IPS DF 6.9 (cell line): ENCODE measurements around the gene LOXL1.

Experiments used
- DNase-seq: peaks from one replicate; pipeline ENCODE4 v3.0.0-alpha.2; 2013; ENCODE audit warnings: low read depth, low spot score
- H3K27ac ChIP-seq: one replicate; pipeline ENCODE4 v1.5.1; 2013; ENCODE audit warnings: low read length, control low read depth
- H3K27me3 ChIP-seq: 2 replicates; pipeline ENCODE4 v1.6.1; 2013; ENCODE audit warnings: mild to moderate bottlenecking, low read length; ENCODE audit not compliant: control insufficient read depth, insufficient read depth
- H3K36me3 ChIP-seq: 2 replicates; pipeline ENCODE4 v1.6.1; 2013; ENCODE audit warnings: low read length; ENCODE audit not compliant: control insufficient read depth, insufficient read depth
- H3K4me1 ChIP-seq: 2 replicates; pipeline ENCODE4 v1.6.1; 2013; ENCODE audit warnings: low read length; ENCODE audit not compliant: control insufficient read depth, insufficient read depth
- H3K4me3 ChIP-seq: 2 replicates; pipeline ENCODE4 v1.5.1; 2013; ENCODE audit warnings: mild to moderate bottlenecking, low read length
- H3K9me3 ChIP-seq: 2 replicates; pipeline ENCODE4 v1.6.1; 2013; ENCODE audit warnings: low read length, inconsistent platforms; ENCODE audit not compliant: control insufficient read depth, insufficient read depth
- WGBS: extraction: QIAGEN DNeasy Blood & Tissue Kit; methylation state at CpG from one replicate; pipeline ENCODE4 v1.1.7; 2013; ENCODE audit warnings: mixed read lengths, missing lambda C conversion rate; ENCODE audit not compliant: insufficient read length, insufficient coverage; 5-methylcytosine and 5-hydroxymethylcytosine counted together

Gene LOXL1

GRCh38 chr15:73940061-73940981 lies 14.1 kb downstream of the LOXL1 start:
- DNase-seq = no peak
- Histone ChIP-seq H3K4me3 (no peak overlapping the region), H3K27ac (no peak overlapping the region), H3K4me1 (0 out of 2 replicates have a peak, but pooled peaks cover 2% of the 10 kb centered on the region), H3K36me3 (no peaks in the 10 kb centered on the region), H3K9me3 (no peaks in the 10 kb centered on the region), H3K27me3 (no peaks in the 10 kb centered on the region)
- no CpG with 5 or more reads among the region's 8 CpGs for WGBS

GRCh38 chr15:73941044-73941443 lies 14.8 kb downstream of the LOXL1 start:
- no peak for DNase-seq
- WGBS = no CpG with 5 or more reads among the region's 1 CpG
- Histone ChIP-seq H3K4me1 (0 out of 2 replicates have a peak, but pooled peaks cover 2% of the 10 kb centered on the region), H3K4me3 (no peak overlapping the region), H3K9me3 (no peaks in the 10 kb centered on the region), H3K36me3 (no peaks in the 10 kb centered on the region), H3K27me3 (no peaks in the 10 kb centered on the region), H3K27ac (no peak overlapping the region)

- no peak for DNase-seq
- Histone ChIP-seq H3K27me3 (no peaks in the 10 kb centered on the region), H3K4me1 (0 out of 2 replicates have a peak, but pooled peaks cover 2% of the 10 kb centered on the region), H3K9me3 (no peaks in the 10 kb centered on the region), H3K27ac (no peak overlapping the region), H3K4me3 (no peak overlapping the region), H3K36me3 (no peaks in the 10 kb centered on the region)
- no CpG with 5 or more reads among the region's 3 CpGs for WGBS
Measured at GRCh38 chr15:73941449-73941848, 15.2 kb downstream of the LOXL1 start.

GRCh38 chr15:73941871-73942635 lies 15.8 kb downstream of the LOXL1 start:
- 0 out of 2 replicates have a peak, but pooled peaks cover 2% of the 10 kb centered on the region for H3K4me1 ChIP-seq
- no peak overlapping the region for H3K27ac ChIP-seq
- H3K9me3 ChIP-seq = no peaks in the 10 kb centered on the region
- no peaks in the 10 kb centered on the region for H3K36me3 ChIP-seq
- no peak for DNase-seq
- H3K4me3 ChIP-seq = no peak overlapping the region
- no peaks in the 10 kb centered on the region for H3K27me3 ChIP-seq
- WGBS = no CpG with 5 or more reads among the region's 10 CpGs

GRCh38 chr15:73942751-73943270 lies 16.5 kb downstream of the LOXL1 start:
- no peak for DNase-seq

DNA sequence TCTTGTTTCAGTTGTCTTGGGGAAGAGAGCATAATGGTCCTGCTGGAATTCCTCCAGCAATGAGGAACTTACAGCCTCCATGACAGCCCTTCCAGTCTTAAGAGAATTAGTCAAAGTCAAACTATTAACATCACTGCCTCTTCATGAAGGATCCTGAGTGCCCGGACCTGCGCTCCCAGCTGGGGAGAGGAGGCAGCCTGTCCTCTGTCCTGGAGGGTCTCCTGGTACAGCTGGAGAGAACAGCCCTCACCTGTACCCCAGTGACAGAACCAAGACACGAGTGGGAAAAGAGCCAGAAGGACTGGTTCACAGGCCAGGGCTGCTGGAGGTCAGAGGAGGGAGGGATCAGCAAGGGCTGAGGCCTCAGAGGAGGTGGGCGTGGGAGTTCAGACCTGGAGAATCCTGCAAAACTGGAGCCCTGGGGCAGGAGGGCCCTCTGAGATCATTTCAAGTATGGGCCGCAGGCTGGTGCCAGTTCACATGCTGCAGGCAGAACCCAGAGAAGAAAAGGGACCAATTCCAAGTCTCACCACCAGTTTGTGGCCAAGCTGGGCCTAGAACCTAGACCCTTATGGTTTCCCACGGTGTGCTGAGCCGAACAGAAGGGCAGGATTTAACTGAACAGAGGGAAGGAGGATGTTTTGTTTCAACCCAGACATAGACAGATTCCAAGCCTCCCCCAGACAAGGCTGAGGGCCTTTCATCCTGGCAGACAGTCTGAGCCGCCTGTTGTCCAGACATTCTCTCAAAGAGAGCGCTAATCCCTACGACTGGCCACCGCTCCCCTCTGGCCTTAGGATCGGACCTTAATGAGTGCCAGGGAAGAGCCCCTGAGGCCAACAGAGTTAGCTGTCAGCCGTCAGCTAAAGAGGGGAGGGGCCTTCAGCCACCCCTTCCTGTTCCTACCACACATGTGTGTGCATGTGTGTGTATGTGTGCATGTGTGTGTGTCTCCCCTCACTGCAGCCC lies 18.2 kb downstream of the LOXL1 start:
- H3K4me1 ChIP-seq = 0 out of 2 replicates have a peak, but pooled peaks cover 2% of the 10 kb centered on the region
- DNase-seq = no peak
- H3K4me3 ChIP-seq = no peak overlapping the region
- H3K9me3 ChIP-seq = no peaks in the 10 kb centered on the region
- H3K27ac ChIP-seq = no peak overlapping the region
- H3K27me3 ChIP-seq = no peaks in the 10 kb centered on the region
- no peaks in the 10 kb centered on the region for H3K36me3 ChIP-seq
- WGBS = no CpG with 5 or more reads among the region's 13 CpGs

More at GRCh38 chr15:73942751-73943270, 16.5 kb downstream of the LOXL1 start:
- Histone ChIP-seq H3K27ac (no peak overlapping the region), H3K9me3 (no peaks in the 10 kb centered on the region), H3K4me3 (no peak overlapping the region), H3K36me3 (no peaks in the 10 kb centered on the region), H3K4me1 (0 out of 2 replicates have a peak, but pooled peaks cover 2% of the 10 kb centered on the region), H3K27me3 (no peaks in the 10 kb centered on the region)
- no CpG with 5 or more reads among the region's 6 CpGs for WGBS

GRCh38 chr15:73945130-73945508 lies 18.9 kb downstream of the LOXL1 start:
- DNase-seq = no peak
- no CpG with 5 or more reads among the region's 4 CpGs for WGBS
- H3K4me1 ChIP-seq = 0 out of 2 replicates have a peak, but pooled peaks cover 2% of the 10 kb centered on the region
- no peaks in the 10 kb centered on the region for H3K9me3 ChIP-seq
- H3K4me3 ChIP-seq = no peak overlapping the region
- no peaks in the 10 kb centered on the region for H3K27me3 ChIP-seq
- H3K27ac ChIP-seq = no peak overlapping the region
- H3K36me3 ChIP-seq = no peaks in the 10 kb centered on the region

GRCh38 chr15:73946046-73946721 lies 19.9 kb downstream of the LOXL1 start:
- H3K27ac ChIP-seq = no peak overlapping the region
- H3K9me3 ChIP-seq = no peaks in the 10 kb centered on the region
- no peak for DNase-seq
- no CpG with 5 or more reads among the region's 17 CpGs for WGBS
- no peaks in the 10 kb centered on the region for H3K36me3 ChIP-seq
- H3K27me3 ChIP-seq = no peaks in the 10 kb centered on the region
- H3K4me3 ChIP-seq = no peak overlapping the region
- 0 out of 2 replicates have a peak, but pooled peaks cover 2% of the 10 kb centered on the region for H3K4me1 ChIP-seq

- H3K36me3 ChIP-seq = no peaks in the 10 kb centered on the region
Measured at GRCh38 chr15:73946795-73947370, 20.6 kb downstream of the LOXL1 start.

More at GRCh38 chr15:73946795-73947370, 20.6 kb downstream of the LOXL1 start:
- Histone ChIP-seq H3K9me3 (no peaks in the 10 kb centered on the region), H3K4me3 (no peak overlapping the region), H3K27me3 (no peaks in the 10 kb centered on the region), H3K4me1 (0 out of 2 replicates have a peak, but pooled peaks cover 1% of the 10 kb centered on the region), H3K27ac (no peak overlapping the region)
- DNase-seq = no peak
- whole genome bisulfite sequencing = no CpG with 5 or more reads among the region's 9 CpGs
